ENCODE measurements around the gene TALDO1.

GRCh38 chr11:776263-776560, 28.9 kb downstream of the TALDO1 start:
- TF ChIP-seq FOXM1 (IDR thresholded peaks at IDR 0.05; ENCODE audit: low read depth, low read length) (no peak), EZH2 (IDR thresholded peaks at IDR 0.05; ENCODE audit: borderline replicate concordance, control insufficient read depth, low read depth, low read length) (no peak), NR2C2 (IDR thresholded peaks at IDR 0.05; ENCODE audit: borderline replicate concordance, control insufficient read depth, insufficient read length, low read depth) (no peak), POLR2A (IDR thresholded peaks at IDR 0.05; ENCODE audit: low read depth, low read length) (no peak), SRF (IDR thresholded peaks at IDR 0.05; ENCODE audit: low read depth in 2 of 2, low read length in 2 of 2) (no peak), TCF12 (IDR thresholded peaks at IDR 0.05; ENCODE audit: low read depth, low read length) (no peak), RCOR1 (conservative IDR thresholded peaks at IDR 0.05; ENCODE audit: low read depth, low read length) (no peak), BCL11A (IDR thresholded peaks at IDR 0.05; ENCODE audit: low read depth, low read length) (no peak), SMAD1 (IDR thresholded peaks at IDR 0.05; ENCODE audit: low read depth, partially characterized antibody) (no peak), ATF2 (IDR thresholded peaks at IDR 0.05; ENCODE audit: low read length) (no peak), ZNF207 (IDR thresholded peaks at IDR 0.05; ENCODE audit: borderline replicate concordance) (no peak), USF2 (IDR thresholded peaks at IDR 0.05; ENCODE audit: borderline replicate concordance, low read depth, low read length) (no peak)
- TF ChIP-seq, protein P1, sequence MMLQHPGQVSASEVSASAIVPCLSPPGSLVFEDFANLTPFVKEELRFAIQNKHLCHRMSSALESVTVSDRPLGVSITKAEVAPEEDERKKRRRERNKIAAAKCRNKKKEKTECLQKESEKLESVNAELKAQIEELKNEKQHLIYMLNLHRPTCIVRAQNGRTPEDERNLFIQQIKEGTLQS (IDR thresholded peaks at IDR 0.05; ENCODE audit: borderline replicate concordance, extremely low read depth, low read depth, low read length): no peak
- TF ChIP-seq, protein P2, sequence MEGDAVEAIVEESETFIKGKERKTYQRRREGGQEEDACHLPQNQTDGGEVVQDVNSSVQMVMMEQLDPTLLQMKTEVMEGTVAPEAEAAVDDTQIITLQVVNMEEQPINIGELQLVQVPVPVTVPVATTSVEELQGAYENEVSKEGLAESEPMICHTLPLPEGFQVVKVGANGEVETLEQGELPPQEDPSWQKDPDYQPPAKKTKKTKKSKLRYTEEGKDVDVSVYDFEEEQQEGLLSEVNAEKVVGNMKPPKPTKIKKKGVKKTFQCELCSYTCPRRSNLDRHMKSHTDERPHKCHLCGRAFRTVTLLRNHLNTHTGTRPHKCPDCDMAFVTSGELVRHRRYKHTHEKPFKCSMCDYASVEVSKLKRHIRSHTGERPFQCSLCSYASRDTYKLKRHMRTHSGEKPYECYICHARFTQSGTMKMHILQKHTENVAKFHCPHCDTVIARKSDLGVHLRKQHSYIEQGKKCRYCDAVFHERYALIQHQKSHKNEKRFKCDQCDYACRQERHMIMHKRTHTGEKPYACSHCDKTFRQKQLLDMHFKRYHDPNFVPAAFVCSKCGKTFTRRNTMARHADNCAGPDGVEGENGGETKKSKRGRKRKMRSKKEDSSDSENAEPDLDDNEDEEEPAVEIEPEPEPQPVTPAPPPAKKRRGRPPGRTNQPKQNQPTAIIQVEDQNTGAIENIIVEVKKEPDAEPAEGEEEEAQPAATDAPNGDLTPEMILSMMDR (IDR thresholded peaks at IDR 0.05 in 2 of 3, conservative IDR thresholded peaks at IDR 0.05 in 1 of 3; ENCODE audit: control insufficient read depth in 2 of 3, extremely low read depth in 1 of 3, insufficient read depth in 1 of 3, low read depth in 3 of 3, low read length in 3 of 3): no peak

Data from GM12878 (cell line).